Upper lobe of left lung (tissue), 6 donors: Measurements from ENCODE around the gene SIRT3. TPM values are rescaled to one million over a fixed set of nuclear protein-coding genes. Genes with fewer than 3 reads are reported as not detected.
A peak's percentile ranks its signal among the peaks of the same experiment; 100 is the strongest.

Experiments
- ATAC-seq, 2 donors: fragments of 200-7000 bp; cut with Tn5 transposase; one replicate each; pipeline ENCODE4 v1.9.1; 2022; ENCODE audit warnings: mild to moderate bottlenecking in 2 of 2, moderate library complexity in 2 of 2; ENCODE audit not compliant: low FRiP score in 2 of 2
- DNase-seq, 2 donors: peaks; one replicate each; pipeline ENCODE4 v3.0.0-alpha.2; 2019 to 2020
- H3K27ac ChIP-seq, 4 donors: fragments of 200-600 bp; sonication (generic); one replicate each; pipeline ENCODE4 v1.5.1; 2016 to 2019
- H3K27me3 ChIP-seq, 4 donors: fragments of 200-600 bp; sonication (generic); one replicate each; pipeline ENCODE4 v1.5.1; 2017 to 2019
- H3K36me3 ChIP-seq, 4 donors: fragments of 200-600 bp; sonication (generic); one replicate each; pipeline ENCODE4 v1.5.1; 2016 to 2019
- H3K4me1 ChIP-seq, 4 donors: fragments of 200-600 bp; sonication (generic); one replicate each; pipeline ENCODE4 v1.5.1; 2018 to 2019
- H3K4me3 ChIP-seq, 4 donors: fragments of 200-600 bp; sonication (generic); one replicate each; pipeline ENCODE4 v1.5.1; 2017 to 2019; ENCODE audit warnings: mild to moderate bottlenecking in 2 of 4, moderate library complexity in 1 of 4
- H3K9me3 ChIP-seq, 4 donors: fragments of 200-600 bp; sonication (generic); one replicate each; pipeline ENCODE4 v1.5.1; 2018 to 2019
- EP300 ChIP-seq, 4 donors: sonication (generic); formaldehyde crosslinking; IDR thresholded peaks; one replicate each; pipeline ENCODE4 v1.5.1; 2017; ENCODE audit warnings: antibody characterized with exemption in 4 of 4, control low read depth in 2 of 4
- POLR2A ChIP-seq, 4 donors: fragments of 450-650 bp; IDR thresholded peaks; one replicate each; pipeline ENCODE4 v1.5.1; 2016 to 2017; ENCODE audit warnings: antibody characterized with exemption in 4 of 4, mild to moderate bottlenecking in 2 of 4
- POLR2AphosphoS5 ChIP-seq, 2 donors: sonication (generic); formaldehyde crosslinking; IDR thresholded peaks; one replicate each; pipeline ENCODE4 v1.5.1; 2017; ENCODE audit warnings: antibody characterized with exemption in 2 of 2
- WGBS, 2 donors: methylation state at CpG; one replicate each; pipeline ENCODE4 v1.1.5; 2017 to 2018; 5-methylcytosine and 5-hydroxymethylcytosine counted together
- total RNA-seq, 6 donors: library from RNA; depleted of rRNA in 4 of 6; stranded (reverse); fragments of >200 nt in 4 of 6; gene quantifications; one replicate each; pipeline versions ENCODE4 v1.1.0 to v1.2.1, GENCODE V29; 2016 to 2021
- TF ChIP-seq, protein P1 (sequence below), 6 experiments: fragments of 450-650 bp in 4 of 6; fragments of 200-600 bp in 2 of 6; sonication (generic) in 2 of 6; IDR thresholded peaks; one replicate each; pipeline ENCODE4 v1.5.1; 2016 to 2019; ENCODE audit warnings: antibody characterized with exemption in 6 of 6
- donor health status: DM: no; HTN: no; CAD: no; lungs with moderate emphysema.
- donor health status: DM: no; HTN: yes; CAD: no; lungs with severe emphysema.

The SIRT3 gene
- total RNA-seq, 6 donors from 2014 or later: 11.7 to 37.6 (median 24.0) TPM

DNA sequence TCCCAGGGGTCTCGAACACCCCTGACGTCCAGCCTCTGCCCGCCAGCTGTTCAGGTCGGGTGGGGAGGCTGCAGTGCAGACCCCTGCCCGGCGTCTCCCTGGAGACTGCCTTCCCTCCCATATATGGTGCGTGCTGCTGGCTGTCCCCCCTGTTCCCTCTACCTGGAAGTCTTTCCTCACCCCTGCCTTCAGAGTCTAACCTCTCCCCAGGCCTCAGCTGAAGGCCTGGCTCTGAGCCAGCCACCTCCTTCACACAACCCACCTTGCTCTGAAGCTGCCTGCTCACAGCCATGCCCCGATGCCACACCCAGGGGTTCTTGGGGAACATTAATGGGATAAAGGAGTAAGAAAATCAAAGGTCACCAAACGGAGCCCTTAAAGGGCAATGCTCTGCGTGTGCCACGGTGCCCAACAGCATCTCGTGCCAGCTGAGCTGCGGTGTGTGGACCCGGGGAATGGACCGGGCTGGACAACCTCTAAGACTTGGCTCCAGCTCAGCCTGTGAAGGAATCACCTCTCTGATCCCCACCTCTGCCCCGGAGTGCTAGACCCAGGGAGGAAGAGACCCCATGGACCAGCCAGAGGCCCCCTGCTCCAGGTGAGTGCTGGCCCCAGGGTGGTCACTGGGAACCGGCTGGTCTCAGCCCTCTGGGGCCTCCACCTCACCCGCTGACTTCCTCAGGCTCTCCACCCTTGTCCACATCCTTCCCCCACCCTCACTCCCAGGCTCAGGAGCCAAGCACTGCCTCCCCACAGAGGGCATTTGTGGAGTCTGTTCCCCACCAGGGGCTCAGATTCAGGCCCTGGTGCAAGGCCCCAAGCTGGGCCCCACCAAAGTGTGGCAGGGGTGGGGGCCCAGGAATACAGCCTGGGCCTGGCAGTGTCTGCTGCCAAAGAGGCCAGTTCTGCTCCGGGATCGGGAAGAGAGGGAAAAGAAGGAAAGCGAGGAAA is 42.1 kb upstream of the SIRT3 start, which contains the start of gene NLRP6:
Gene NLRP6 (plus strand): TSS at position 407 of the 951 bp plus-strand sequence. CDS start 163 bp downstream, at position 570.
- Histone ChIP-seq H3K4me3 (peak within 1 kb of the TSS in 3 of 4 donors; percentile 26 to 44 (median 32)), H3K36me3 (no peaks in the 10 kb centered on the region), H3K9me3 (no peaks in the 10 kb centered on the region), H3K27me3 (peaks cover 0 to 45% (median 28%) of the 10 kb centered on the region in 4 donors), H3K4me1 (peaks cover 33 to 35% (median 34%) of the 10 kb centered on the region in 4 donors), H3K27ac (peak within 1 kb of the TSS in 3 of 4 donors; percentile 25 to 43 (median 34))
- 77% methylated on average over 21 of the region's 21 CpGs for WGBS, 2 donors
- DNase-seq (peak in 1 of 2 donors; percentile 57), ATAC-seq (no peak)
- TF ChIP-seq POLR2AphosphoS5 (IDR thresholded peaks at IDR 0.05): no peak
- TF ChIP-seq POLR2A (IDR thresholded peaks at IDR 0.05): peak in 1 of 4 donors; percentile 2
- TF ChIP-seq, protein P1, sequence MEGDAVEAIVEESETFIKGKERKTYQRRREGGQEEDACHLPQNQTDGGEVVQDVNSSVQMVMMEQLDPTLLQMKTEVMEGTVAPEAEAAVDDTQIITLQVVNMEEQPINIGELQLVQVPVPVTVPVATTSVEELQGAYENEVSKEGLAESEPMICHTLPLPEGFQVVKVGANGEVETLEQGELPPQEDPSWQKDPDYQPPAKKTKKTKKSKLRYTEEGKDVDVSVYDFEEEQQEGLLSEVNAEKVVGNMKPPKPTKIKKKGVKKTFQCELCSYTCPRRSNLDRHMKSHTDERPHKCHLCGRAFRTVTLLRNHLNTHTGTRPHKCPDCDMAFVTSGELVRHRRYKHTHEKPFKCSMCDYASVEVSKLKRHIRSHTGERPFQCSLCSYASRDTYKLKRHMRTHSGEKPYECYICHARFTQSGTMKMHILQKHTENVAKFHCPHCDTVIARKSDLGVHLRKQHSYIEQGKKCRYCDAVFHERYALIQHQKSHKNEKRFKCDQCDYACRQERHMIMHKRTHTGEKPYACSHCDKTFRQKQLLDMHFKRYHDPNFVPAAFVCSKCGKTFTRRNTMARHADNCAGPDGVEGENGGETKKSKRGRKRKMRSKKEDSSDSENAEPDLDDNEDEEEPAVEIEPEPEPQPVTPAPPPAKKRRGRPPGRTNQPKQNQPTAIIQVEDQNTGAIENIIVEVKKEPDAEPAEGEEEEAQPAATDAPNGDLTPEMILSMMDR (IDR thresholded peaks at IDR 0.05): no peak

DNA sequence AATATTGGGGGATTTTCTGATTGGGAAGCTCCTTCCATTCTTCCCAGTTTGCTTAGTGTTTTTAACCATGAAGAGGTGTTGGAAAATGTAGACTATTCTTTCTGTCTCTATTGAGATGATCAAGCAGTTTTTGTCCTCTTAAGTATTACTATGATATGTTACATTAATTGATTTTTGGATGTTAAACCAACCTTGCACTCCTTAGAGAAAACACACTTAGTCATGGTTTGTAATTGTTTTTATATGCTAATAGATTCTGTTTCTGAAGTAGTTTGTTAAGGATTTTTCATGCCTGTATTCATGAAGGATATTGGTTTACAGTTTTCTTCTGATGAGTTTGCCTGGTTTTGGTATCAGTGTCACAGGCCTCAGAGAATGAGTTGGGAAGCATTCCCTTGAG is 40.1 kb upstream of the SIRT3 start:
- no peak for DNase-seq
- Histone ChIP-seq H3K4me3 (no peak overlapping the region), H3K9me3 (no peaks in the 10 kb centered on the region), H3K4me1 (peaks cover 25 to 30% (median 29%) of the 10 kb centered on the region in 4 donors), H3K27me3 (peaks cover 0 to 31% (median 18%) of the 10 kb centered on the region in 4 donors), H3K27ac (no peak overlapping the region), H3K36me3 (no peaks in the 10 kb centered on the region)
- TF ChIP-seq, protein P1 (IDR thresholded peaks at IDR 0.05): no peak
- TF ChIP-seq POLR2AphosphoS5 (IDR thresholded peaks at IDR 0.05): no peak
- no peak for TF ChIP-seq POLR2A (IDR thresholded peaks at IDR 0.05)
- no peak for TF ChIP-seq EP300 (IDR thresholded peaks at IDR 0.05)
- no peak for ATAC-seq

DNA sequence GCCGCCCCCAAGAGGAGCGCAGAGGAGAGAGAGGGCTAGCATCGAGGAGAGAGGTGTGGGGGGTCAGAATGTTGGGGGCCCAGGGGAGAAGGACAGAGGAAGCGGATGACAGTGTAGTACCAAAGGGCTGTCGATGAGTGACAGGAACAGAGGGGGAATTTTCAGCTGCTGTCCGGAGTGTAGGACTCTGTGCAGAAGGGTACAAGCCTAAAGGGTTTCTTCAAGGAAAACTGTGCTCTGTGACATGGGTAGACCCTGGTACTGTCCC is 36.7 kb upstream of the SIRT3 start:
- Histone ChIP-seq H3K4me1 (peaks cover 6 to 17% (median 7%) of the 10 kb centered on the region in 4 donors), H3K27me3 (no peaks in the 10 kb centered on the region), H3K27ac (no peak overlapping the region), H3K36me3 (no peaks in the 10 kb centered on the region), H3K9me3 (no peaks in the 10 kb centered on the region), H3K4me3 (no peak overlapping the region)
- ATAC-seq (no peak), DNase-seq (no peak)
- no peak for TF ChIP-seq POLR2AphosphoS5 (IDR thresholded peaks at IDR 0.05)
- TF ChIP-seq EP300 (IDR thresholded peaks at IDR 0.05): no peak
- TF ChIP-seq POLR2A (IDR thresholded peaks at IDR 0.05): no peak
- TF ChIP-seq, protein P1 (IDR thresholded peaks at IDR 0.05): no peak
- WGBS, 2 donors: 85 to 91% methylated on average over 6 of the region's 6 CpGs

DNA sequence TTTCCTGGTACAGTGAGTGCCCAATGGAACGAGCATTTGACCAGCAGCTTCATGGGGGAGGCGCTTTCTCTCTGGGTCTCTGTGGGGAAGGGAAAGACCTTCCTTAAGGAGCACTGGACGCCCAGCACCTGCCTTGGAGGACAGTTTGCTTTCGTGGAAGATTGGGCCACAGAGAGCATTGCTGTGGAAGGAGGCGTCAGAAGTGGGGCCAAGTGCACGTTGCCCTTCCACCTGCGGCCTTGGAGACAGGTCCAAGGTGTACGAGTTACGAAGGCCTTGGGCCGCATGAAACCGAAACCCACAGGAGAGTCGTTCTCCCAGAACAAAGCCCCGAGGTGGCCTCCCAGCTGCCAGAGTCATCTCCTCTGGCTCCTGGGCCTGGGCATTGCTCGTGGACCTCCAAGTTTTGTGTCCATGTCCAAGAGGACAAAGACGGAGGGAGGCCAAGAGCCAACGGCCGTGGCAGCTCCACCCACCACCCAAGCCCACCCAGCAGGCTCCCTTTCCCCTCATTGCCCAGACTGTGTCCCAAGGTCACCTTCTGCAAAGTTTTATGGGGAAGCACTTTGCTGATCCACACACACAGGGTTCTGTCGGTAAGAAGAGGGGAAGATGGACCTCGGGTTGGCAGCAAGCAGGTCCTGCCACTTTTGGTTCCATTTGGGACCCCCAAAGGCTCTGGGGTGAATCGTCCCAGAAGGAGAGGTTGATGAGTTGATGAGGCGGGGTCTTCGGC is 36.2 kb upstream of the SIRT3 start:
- H3K9me3 ChIP-seq: no peaks in the 10 kb centered on the region
- H3K4me3 ChIP-seq: no peak overlapping the region
- ATAC-seq: no peak
- no peak overlapping the region for H3K27ac ChIP-seq
- WGBS, 2 donors: 92% methylated on average over 18 to 22 of the region's 22 CpGs
- TF ChIP-seq, protein P1 (IDR thresholded peaks at IDR 0.05): no peak
- peak in 1 of 2 donors; percentile 28 for DNase-seq
- H3K27me3 ChIP-seq: no peaks in the 10 kb centered on the region
- peaks cover 9 to 21% (median 11%) of the 10 kb centered on the region in 4 donors for H3K4me1 ChIP-seq
- no peaks in the 10 kb centered on the region for H3K36me3 ChIP-seq
